Measurements from ENCODE around the gene ATP8B1.
"Not testable (repeated sequence)": the region's sequence is repeated elsewhere in the genome, so short reads cannot be mapped to it uniquely, and the experiment has no call there.

DNA sequence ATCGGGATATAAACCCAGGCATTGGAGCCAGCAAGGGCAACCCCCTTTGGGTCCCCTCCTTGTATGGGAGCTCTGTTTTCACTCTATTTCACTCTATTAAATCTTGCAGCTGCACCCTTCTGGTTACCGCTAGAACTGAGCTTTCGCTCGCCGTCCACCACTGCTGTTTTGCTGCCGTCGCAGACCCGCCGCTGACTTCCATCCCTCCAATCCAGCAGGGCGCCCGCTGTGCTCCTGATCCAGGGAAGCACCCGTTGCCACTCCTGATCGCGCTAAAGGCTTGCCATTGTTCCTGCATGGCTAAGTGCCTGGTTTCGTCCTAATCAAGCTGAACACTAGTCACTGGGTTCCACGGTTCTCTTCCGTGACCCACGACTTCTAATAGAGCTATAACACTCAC is 68.1 kb downstream of the ATP8B1 start:
- TF ChIP-seq EZH2 (IDR thresholded peaks at IDR 0.05); FOSL1 (IDR thresholded peaks at IDR 0.05; ENCODE audit: low read depth); CTCF (IDR thresholded peaks at IDR 0.05 in 2 of 3, conservative IDR thresholded peaks at IDR 0.05 in 1 of 3; ENCODE audit: borderline replicate concordance in 1 of 3, insufficient read depth in 1 of 3, low read depth in 2 of 3, low read length in 2 of 3): not testable (repeated sequence)

Measured in HCT116 (cell line).